GM13976 (cell line): ENCODE measurements around the gene HABP2.

Source experiments
- DNase-seq: peaks from one replicate; pipeline ENCODE4 v3.0.0; 2012; ENCODE audit warnings: low spot score
- CTCF ChIP-seq: IDR thresholded peaks from 2 replicates; pipeline ENCODE4 v1.5.1; 2012; ENCODE audit warnings: borderline replicate concordance, mild to moderate bottlenecking; ENCODE audit not compliant: insufficient read depth; ENCODE audit errors: extremely low read depth, missing control alignments, control extremely low read depth
- in situ Hi-C: fragments of 300-500 bp; cut with MboI; formaldehyde crosslinking; loops from one replicate; pipeline ENCODE4 v1.12.0; 2022; ENCODE audit warnings: low sequenced_read_pairs, mixed read lengths, inconsistent platforms; ENCODE audit not compliant: unreplicated experiment

The HABP2 gene

GRCh38 chr10:113581092-113581491 is 28.2 kb downstream of the HABP2 start:
- in situ Hi-C loops, result no loop called here
- no peak for TF ChIP-seq CTCF
- no peak for DNase-seq

- DNase-seq, result no peak
- in situ Hi-C loops, result no loop called here
- TF ChIP-seq CTCF, result no peak
Measured at GRCh38 chr10:113583571-113583970, 30.7 kb downstream of the HABP2 start.

GRCh38 chr10:113585949-113586348 is 33.1 kb downstream of the HABP2 start:
- TF ChIP-seq CTCF, result no peak
- in situ Hi-C loops, result no loop called here
- DNase-seq, result no peak

GRCh38 chr10:113589201-113589770 is 36.4 kb downstream of the HABP2 start:
- DNase-seq, result no peak
- in situ Hi-C loops, result no loop called here
- no peak for TF ChIP-seq CTCF

GRCh38 chr10:113590581-113590980 is 37.7 kb downstream of the HABP2 start:
- in situ Hi-C loops, result no loop called here
- TF ChIP-seq CTCF, result no peak
- no peak for DNase-seq

- peak; percentile 39 for DNase-seq
- in situ Hi-C loops, result no loop called here
- no peak for TF ChIP-seq CTCF
Measured at GRCh38 chr10:113592380-113592779, 39.5 kb downstream of the HABP2 start.
